ENCODE measurements around the gene WFDC6.

DNA sequence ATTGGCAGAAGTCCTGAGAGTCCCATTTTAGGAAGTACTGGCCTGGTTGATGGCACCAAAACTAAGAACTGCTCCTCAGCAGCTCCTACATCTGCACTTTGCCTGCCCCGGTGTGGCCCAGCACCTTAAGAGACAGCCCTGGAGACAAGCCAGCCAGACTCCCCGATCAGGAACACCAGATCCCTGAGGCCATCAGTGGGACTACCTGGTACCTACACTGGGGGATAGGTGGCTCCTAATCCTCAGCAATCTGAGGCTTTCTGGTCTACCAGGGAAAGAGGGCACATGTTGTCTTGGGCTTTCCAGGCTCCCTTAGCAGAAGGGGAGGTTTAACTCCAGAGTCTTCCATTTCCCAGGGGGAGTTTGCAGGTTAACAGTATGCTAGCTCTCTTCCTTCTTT lies at the start of gene WFDC6:
- TF ChIP-seq, protein P1, sequence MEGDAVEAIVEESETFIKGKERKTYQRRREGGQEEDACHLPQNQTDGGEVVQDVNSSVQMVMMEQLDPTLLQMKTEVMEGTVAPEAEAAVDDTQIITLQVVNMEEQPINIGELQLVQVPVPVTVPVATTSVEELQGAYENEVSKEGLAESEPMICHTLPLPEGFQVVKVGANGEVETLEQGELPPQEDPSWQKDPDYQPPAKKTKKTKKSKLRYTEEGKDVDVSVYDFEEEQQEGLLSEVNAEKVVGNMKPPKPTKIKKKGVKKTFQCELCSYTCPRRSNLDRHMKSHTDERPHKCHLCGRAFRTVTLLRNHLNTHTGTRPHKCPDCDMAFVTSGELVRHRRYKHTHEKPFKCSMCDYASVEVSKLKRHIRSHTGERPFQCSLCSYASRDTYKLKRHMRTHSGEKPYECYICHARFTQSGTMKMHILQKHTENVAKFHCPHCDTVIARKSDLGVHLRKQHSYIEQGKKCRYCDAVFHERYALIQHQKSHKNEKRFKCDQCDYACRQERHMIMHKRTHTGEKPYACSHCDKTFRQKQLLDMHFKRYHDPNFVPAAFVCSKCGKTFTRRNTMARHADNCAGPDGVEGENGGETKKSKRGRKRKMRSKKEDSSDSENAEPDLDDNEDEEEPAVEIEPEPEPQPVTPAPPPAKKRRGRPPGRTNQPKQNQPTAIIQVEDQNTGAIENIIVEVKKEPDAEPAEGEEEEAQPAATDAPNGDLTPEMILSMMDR (IDR thresholded peaks at IDR 0.05) = no peak
- no peak for TF ChIP-seq POLR2A (IDR thresholded peaks at IDR 0.05)

All from heart left ventricle (tissue), 13 donors.